Measurements from ENCODE around the gene MEN1. TPM values are rescaled to one million over a fixed set of nuclear protein-coding genes. Genes with fewer than 3 reads are reported as not detected.

The MEN1 gene
- total and polyA plus RNA-seq, 2 experiments from 2014 or later: 13.2 to 24.6 TPM

DNA sequence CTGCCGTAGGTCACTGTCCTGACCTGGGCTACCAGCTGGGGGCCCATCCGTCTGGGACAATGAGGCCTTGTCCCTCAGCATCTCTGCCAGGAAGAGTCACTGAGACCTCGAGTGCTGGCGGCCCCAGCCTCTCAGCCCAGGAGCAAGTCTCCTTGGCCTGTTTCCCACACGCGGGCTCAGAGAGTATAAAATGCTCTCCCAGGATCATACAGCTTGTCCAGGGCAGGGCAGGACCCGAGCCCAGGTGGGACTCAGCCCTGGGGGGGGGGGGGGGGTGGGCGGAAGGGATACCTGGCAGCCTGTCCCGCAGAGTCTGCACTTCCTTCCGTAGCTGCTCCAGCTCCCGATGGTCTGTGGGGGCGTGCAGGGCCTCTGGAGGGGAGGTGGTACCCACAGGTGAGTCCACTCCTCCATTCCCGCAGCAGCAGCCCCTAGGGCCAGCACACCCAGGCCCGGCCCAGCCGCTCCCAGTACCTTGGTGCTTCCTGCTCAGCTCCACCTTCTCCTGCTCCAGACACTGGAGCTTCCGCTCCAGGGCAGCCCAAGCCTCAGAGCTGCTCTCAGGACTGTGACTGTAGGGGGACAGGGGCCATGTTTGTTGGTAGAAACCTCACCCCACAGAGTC is 26.2 kb upstream of the MEN1 start:
- Histone ChIP-seq H3K4me2 (ENCODE audit: unreplicated experiment) (no peak overlapping the region), H3K4me1 (ENCODE audit: insufficient read depth) (no peaks in the 10 kb centered on the region), H3K27me3 (replicated peaks; ENCODE audit: insufficient read depth) (no peaks in the 10 kb centered on the region), H3K9me3 (ENCODE audit: low read depth) (no peaks in the 10 kb centered on the region), H3K36me3 (ENCODE audit: low read depth) (no peaks in the 10 kb centered on the region), H3K4me3 (no peak overlapping the region), H3K79me2 (ENCODE audit: insufficient read depth) (no peaks in the 10 kb centered on the region), H4K20me1 (ENCODE audit: insufficient read depth) (no peaks in the 10 kb centered on the region), H2AFZ (no peak overlapping the region), H3K27ac (no peak overlapping the region), H3K9me2 (ENCODE audit: insufficient read depth) (no peaks in the 10 kb centered on the region), H3F3A (ENCODE audit: insufficient read depth) (no peaks in the 10 kb centered on the region), H3K9ac (no peak overlapping the region)
- in situ Hi-C loops (cut with MboI): no loop called here
- no peak for DNase-seq
- WGBS, 2 experiments (ENCODE audit: low coverage in 1 of 2, low lambda C conversion rate in 2 of 2, missing lambda C conversion rate in 2 of 2): 78 to 80% methylated on average over 11 to 16 of the region's 16 CpGs
- TF ChIP-seq EZH2 (IDR thresholded peaks at IDR 0.05; ENCODE audit: insufficient read depth, poor library complexity, severe bottlenecking) (no peak), EZH2phosphoT487 (IDR thresholded peaks at IDR 0.05; ENCODE audit: insufficient read depth, low read depth) (no peak)

DNA sequence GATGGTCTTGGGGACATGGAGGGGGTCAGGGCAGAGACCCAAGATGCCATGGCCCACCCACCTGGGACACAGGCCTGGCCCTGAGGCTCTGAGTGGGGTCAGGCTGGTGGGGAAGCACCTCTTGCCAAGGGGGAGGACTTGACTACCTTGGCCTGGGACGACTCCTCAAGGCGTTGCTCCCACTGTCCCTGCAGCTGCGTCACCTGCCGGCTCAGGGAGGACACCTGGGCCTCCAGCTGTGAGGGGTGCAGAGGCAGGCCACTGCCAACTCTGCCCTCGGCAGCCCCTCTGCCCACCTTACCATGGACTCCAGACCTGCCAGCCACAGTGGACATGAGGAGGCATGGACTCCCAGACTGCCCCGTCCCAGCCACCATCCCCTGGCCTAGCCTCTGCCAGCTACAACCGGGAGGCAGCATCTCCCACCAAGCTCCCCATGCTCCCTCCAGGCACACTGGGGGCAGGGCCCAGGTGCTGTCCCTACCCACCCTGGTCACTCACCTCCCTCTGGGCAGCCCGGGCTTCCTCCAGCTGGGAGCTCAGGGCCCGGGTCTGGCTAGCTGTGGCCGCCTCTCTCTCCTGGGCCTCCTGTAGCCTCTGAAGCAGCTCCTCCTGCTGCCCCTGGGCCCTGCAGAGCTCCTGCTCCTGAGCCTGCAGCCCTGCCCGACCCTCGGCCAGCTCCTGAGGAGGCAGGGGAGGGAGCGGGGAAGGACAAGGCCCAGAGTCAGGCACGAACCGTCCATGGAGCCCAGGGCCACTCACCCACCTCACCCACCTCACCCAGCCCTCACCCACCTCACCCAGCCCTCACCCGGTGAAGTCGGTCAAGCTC is 25.5 kb upstream of the MEN1 start:
- no peaks in the 10 kb centered on the region for H3K36me3 ChIP-seq (ENCODE audit: low read depth)
- in situ Hi-C loops (cut with MboI): no loop called here

DNA sequence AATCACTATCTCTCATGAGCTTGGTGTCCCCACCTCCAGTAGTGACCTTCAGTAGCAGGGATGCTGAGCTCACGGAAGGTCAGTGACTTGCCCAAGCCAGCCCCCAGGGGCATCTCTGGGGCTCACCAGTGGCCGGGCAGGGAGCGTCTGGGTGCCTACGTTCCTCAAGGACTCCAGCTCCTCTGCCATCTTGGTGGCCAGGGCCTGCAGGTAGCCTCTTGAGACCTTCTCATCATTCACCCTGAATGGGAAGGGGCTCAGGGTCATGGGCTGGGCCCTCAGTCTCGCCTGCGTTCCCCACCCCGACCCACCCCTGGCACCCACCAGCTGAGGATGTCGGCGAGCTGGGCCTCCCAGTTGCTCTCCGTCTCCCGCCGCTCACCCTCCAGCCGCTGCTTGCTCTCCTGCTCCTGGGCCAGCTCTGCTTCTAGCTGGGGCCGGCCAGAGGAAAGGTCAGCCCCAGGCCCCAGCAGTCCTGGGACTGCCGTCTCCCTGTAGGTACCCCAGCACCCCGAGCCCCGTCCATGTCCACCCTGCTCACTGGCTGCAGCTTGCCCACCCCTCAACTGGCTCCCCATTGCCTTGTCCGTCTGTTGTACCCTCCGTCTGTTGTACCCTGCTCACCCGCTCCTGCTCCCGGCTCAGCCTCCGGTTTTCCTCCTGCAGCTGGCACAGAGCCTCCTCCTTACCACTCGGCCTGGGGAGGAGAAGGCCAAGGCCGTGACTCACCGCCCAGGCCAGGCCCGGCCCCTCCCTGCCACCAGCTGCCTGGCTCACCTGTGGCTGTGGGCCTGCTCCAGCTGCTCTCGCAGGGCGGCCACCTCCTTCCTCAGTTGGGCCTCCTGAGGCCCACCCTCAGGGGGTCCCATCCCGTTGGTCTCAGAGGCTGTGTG is 24.6 kb upstream of the MEN1 start:
- TF ChIP-seq EZH2phosphoT487 (IDR thresholded peaks at IDR 0.05; ENCODE audit: insufficient read depth, low read depth) (no peak), EZH2 (IDR thresholded peaks at IDR 0.05; ENCODE audit: insufficient read depth, poor library complexity, severe bottlenecking) (no peak)
- Histone ChIP-seq H2AFZ (no peak overlapping the region), H3K4me2 (ENCODE audit: unreplicated experiment) (no peak overlapping the region), H3K27ac (no peak overlapping the region), H3K4me3 (no peak overlapping the region), H3F3A (ENCODE audit: insufficient read depth) (no peaks in the 10 kb centered on the region), H3K9ac (no peak overlapping the region), H3K79me2 (ENCODE audit: insufficient read depth) (no peaks in the 10 kb centered on the region), H3K9me3 (ENCODE audit: low read depth) (no peaks in the 10 kb centered on the region), H3K36me3 (ENCODE audit: low read depth) (no peaks in the 10 kb centered on the region), H4K20me1 (ENCODE audit: insufficient read depth) (no peaks in the 10 kb centered on the region), H3K27me3 (replicated peaks; ENCODE audit: insufficient read depth) (no peaks in the 10 kb centered on the region; the same call in 1 of the 2 replicates), H3K4me1 (ENCODE audit: insufficient read depth) (no peaks in the 10 kb centered on the region), H3K9me2 (ENCODE audit: insufficient read depth) (no peaks in the 10 kb centered on the region)
- peak; percentile 58 for DNase-seq
- in situ Hi-C loops (cut with MboI): no loop called here
- WGBS, 2 experiments (ENCODE audit: low coverage in 1 of 2, low lambda C conversion rate in 2 of 2, missing lambda C conversion rate in 2 of 2): 65 to 70% methylated on average over 21 to 29 of the region's 29 CpGs

More for the DNA sequence above, 25.5 kb upstream of the MEN1 start:
- no peaks in the 10 kb centered on the region for H3F3A ChIP-seq (ENCODE audit: insufficient read depth)
- H3K4me3 ChIP-seq: no peak overlapping the region
- 78 to 86% methylated on average over 14 to 17 of the region's 17 CpGs for WGBS, 2 experiments (ENCODE audit: low coverage in 1 of 2, low lambda C conversion rate in 2 of 2, missing lambda C conversion rate in 2 of 2)
- no peaks in the 10 kb centered on the region for H3K9me3 ChIP-seq (ENCODE audit: low read depth)
- no peak overlapping the region for H3K4me2 ChIP-seq (ENCODE audit: unreplicated experiment)
- H3K27me3 ChIP-seq (replicated peaks; ENCODE audit: insufficient read depth): no peaks in the 10 kb centered on the region
- no peak for TF ChIP-seq EZH2phosphoT487 (IDR thresholded peaks at IDR 0.05; ENCODE audit: insufficient read depth, low read depth)
- TF ChIP-seq EZH2 (IDR thresholded peaks at IDR 0.05; ENCODE audit: insufficient read depth, poor library complexity, severe bottlenecking): no peak
- H3K4me1 ChIP-seq (ENCODE audit: insufficient read depth): no peaks in the 10 kb centered on the region
- no peak for DNase-seq
- no peak overlapping the region for H3K9ac ChIP-seq
- no peaks in the 10 kb centered on the region for H3K79me2 ChIP-seq (ENCODE audit: insufficient read depth)
- H4K20me1 ChIP-seq (ENCODE audit: insufficient read depth): no peaks in the 10 kb centered on the region
- H3K9me2 ChIP-seq (ENCODE audit: insufficient read depth): no peaks in the 10 kb centered on the region
- no peak overlapping the region for H3K27ac ChIP-seq
- H2AFZ ChIP-seq: no peak overlapping the region

DNA sequence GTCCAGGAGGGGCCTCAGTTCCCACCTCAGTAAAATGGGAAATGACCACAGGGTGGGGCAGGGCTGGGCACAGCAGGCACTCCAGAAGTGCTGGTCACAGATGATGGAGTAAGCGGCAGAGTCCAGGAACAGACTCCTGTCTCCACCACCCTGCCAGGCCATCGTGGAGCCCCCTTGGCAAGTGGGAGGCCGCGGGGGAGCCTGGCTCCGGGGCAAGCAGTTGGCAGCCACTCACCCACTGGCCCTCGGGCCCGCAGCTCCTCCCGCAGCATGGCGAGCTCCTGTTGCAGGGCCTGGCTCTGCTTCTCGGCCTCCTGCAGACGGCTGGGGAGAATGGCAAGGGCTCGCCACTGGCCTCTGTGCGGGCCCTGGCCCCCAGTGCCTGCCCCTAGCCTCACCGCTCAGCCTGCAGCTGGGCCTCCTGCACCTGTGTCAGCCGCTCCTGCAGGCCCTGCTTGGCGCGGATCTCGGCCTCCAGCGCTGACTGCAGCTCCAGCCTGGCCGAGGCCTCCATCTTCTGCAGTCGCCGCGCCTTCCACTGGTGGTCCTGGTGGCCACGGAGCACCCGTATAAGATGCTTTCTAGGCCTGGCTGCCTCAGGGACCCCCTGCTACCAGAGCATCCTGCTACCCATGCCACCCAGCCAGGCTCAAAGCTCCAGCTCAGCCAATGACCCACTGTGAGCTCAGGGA is 23.8 kb upstream of the MEN1 start:
- Histone ChIP-seq H3K9me3 (ENCODE audit: low read depth) (no peaks in the 10 kb centered on the region), H4K20me1 (ENCODE audit: insufficient read depth) (no peaks in the 10 kb centered on the region), H3K9ac (no peak overlapping the region), H3K27ac (no peak overlapping the region), H3K9me2 (ENCODE audit: insufficient read depth) (no peaks in the 10 kb centered on the region), H3F3A (ENCODE audit: insufficient read depth) (no peaks in the 10 kb centered on the region), H2AFZ (no peak overlapping the region), H3K4me2 (ENCODE audit: unreplicated experiment) (no peak overlapping the region), H3K36me3 (ENCODE audit: low read depth) (no peaks in the 10 kb centered on the region), H3K27me3 (replicated peaks; ENCODE audit: insufficient read depth) (no peaks in the 10 kb centered on the region; the same call in 1 of the 2 replicates), H3K4me1 (ENCODE audit: insufficient read depth) (no peaks in the 10 kb centered on the region), H3K79me2 (ENCODE audit: insufficient read depth) (no peaks in the 10 kb centered on the region), H3K4me3 (no peak overlapping the region)
- TF ChIP-seq EZH2 (IDR thresholded peaks at IDR 0.05; ENCODE audit: insufficient read depth, poor library complexity, severe bottlenecking): no peak
- no peak for TF ChIP-seq EZH2phosphoT487 (IDR thresholded peaks at IDR 0.05; ENCODE audit: insufficient read depth, low read depth)
- no peak for DNase-seq
- in situ Hi-C loops (cut with MboI): no loop called here
- WGBS, 2 experiments (ENCODE audit: low coverage in 1 of 2, low lambda C conversion rate in 2 of 2, missing lambda C conversion rate in 2 of 2): 92 to 93% methylated on average over 21 of the region's 25 CpGs
